Muscle of back (tissue), 11 donors: ENCODE data around the gene ARID5B. TPM values are rescaled to one million over a fixed set of nuclear protein-coding genes. Genes with fewer than 3 reads are reported as not detected.

ENCODE experiments used
- DNase-seq, 3 donors: peaks; one replicate each; pipeline versions ENCODE4 v3.0.0 to v3.0.0-alpha.2; 2013
- polyA plus RNA-seq, 10 donors: library from polyadenylated mRNA; unstranded; fragments of 120-200 nt; gene quantifications; one replicate each; pipeline ENCODE4 v1.2.1, GENCODE V29; 2013; ENCODE audit not compliant: insufficient read length in 10 of 10

ARID5B gene
- polyA plus RNA-seq, 10 donors, result 11.5 to 30.6 (median 19.6) TPM

- peak in 1 of 3 donors; percentile 87 for DNase-seq
These were observed 2.4 kb downstream of the ARID5B start for GRCh38 chr10:61903928-61904344.

GRCh38 chr10:61904733-61905725, 3.5 kb downstream of the ARID5B start:
- peak; percentile 60 to 78 (median 67) for DNase-seq

GRCh38 chr10:61905837-61906561, 4.5 kb downstream of the ARID5B start:
- DNase-seq, result no peak

GRCh38 chr10:61906562-61906901, 5.0 kb downstream of the ARID5B start:
- DNase-seq, result no peak

- DNase-seq, result no peak
These were observed 5.5 kb downstream of the ARID5B start for GRCh38 chr10:61907011-61907410.

- no peak for DNase-seq
These were observed 6.1 kb downstream of the ARID5B start for GRCh38 chr10:61907587-61907986.

GRCh38 chr10:61910226-61910805, 8.8 kb downstream of the ARID5B start:
- no peak for DNase-seq

- DNase-seq, result no peak
These were observed 9.4 kb downstream of the ARID5B start for GRCh38 chr10:61910894-61911293.

- no peak for DNase-seq
These were observed 9.9 kb downstream of the ARID5B start for GRCh38 chr10:61911425-61911824.

- DNase-seq, result no peak
These were observed 11.5 kb downstream of the ARID5B start for GRCh38 chr10:61912981-61913380.

GRCh38 chr10:61918140-61918539, 16.6 kb downstream of the ARID5B start:
- DNase-seq, result no peak

GRCh38 chr10:61918989-61919388, 17.5 kb downstream of the ARID5B start:
- DNase-seq, result no peak

GRCh38 chr10:61919646-61920215, 18.2 kb downstream of the ARID5B start:
- DNase-seq, result no peak

GRCh38 chr10:61921143-61921542, 19.6 kb downstream of the ARID5B start:
- no peak for DNase-seq

- DNase-seq, result no peak
These were observed 21.9 kb downstream of the ARID5B start for GRCh38 chr10:61923210-61923949.

- no peak for DNase-seq
These were observed 22.4 kb downstream of the ARID5B start for GRCh38 chr10:61923950-61924274.

- no peak for DNase-seq
These were observed 28.1 kb downstream of the ARID5B start for GRCh38 chr10:61929555-61929954.

GRCh38 chr10:61931620-61932332, 30.3 kb downstream of the ARID5B start:
- no peak for DNase-seq

GRCh38 chr10:61933859-61934555, 32.5 kb downstream of the ARID5B start:
- DNase-seq, result no peak

- DNase-seq, result peak in 1 of 3 donors; percentile 63
These were observed 33.6 kb downstream of the ARID5B start for GRCh38 chr10:61935077-61935476.
